CD1c-positive myeloid dendritic cell (primary cell): Measurements from ENCODE around the gene GALNT8.
"Not testable (repeated sequence)": the region's sequence is repeated elsewhere in the genome, so short reads cannot be mapped to it uniquely, and the experiment has no call there.

Experiments
- DNase-seq: peaks from one replicate; pipeline ENCODE4 v3.0.0-alpha.2; 2016; ENCODE audit errors: extremely low spot score

GALNT8 gene

GRCh38 chr12:4744709-4745108 lies 24.5 kb downstream of the GALNT8 start:
- DNase-seq = no peak

GRCh38 chr12:4745249-4745648 lies 25.0 kb downstream of the GALNT8 start:
- DNase-seq = no peak

- DNase-seq = not testable (repeated sequence)
These were observed 31.5 kb downstream of the GALNT8 start for GRCh38 chr12:4751654-4752053.

GRCh38 chr12:4762773-4763172 lies 42.6 kb downstream of the GALNT8 start:
- DNase-seq = peak; percentile 17

- DNase-seq = no peak
These were observed 43.3 kb downstream of the GALNT8 start for GRCh38 chr12:4763549-4763948.

GRCh38 chr12:4766445-4766844 lies 46.2 kb downstream of the GALNT8 start:
- DNase-seq = no peak

GRCh38 chr12:4767186-4767585 lies 47.0 kb downstream of the GALNT8 start:
- no peak for DNase-seq

- DNase-seq = no peak
These were observed 48.1 kb downstream of the GALNT8 start for GRCh38 chr12:4768341-4768740.

- peak; percentile 8 for DNase-seq
These were observed 48.9 kb downstream of the GALNT8 start for GRCh38 chr12:4769073-4769472.

- no peak for DNase-seq
These were observed 51.2 kb downstream of the GALNT8 start for GRCh38 chr12:4771172-4771959.

GRCh38 chr12:4771960-4772566 lies 51.9 kb downstream of the GALNT8 start:
- no peak for DNase-seq

GRCh38 chr12:4775936-4776335 lies 55.7 kb downstream of the GALNT8 start:
- DNase-seq = no peak

- no peak for DNase-seq
These were observed 59.5 kb downstream of the GALNT8 start for GRCh38 chr12:4779749-4780148.

GRCh38 chr12:4780641-4781611 lies 60.7 kb downstream of the GALNT8 start:
- no peak for DNase-seq

GRCh38 chr12:4784404-4785054 lies 64.3 kb downstream of the GALNT8 start:
- DNase-seq = no peak

- no peak for DNase-seq
These were observed 66.6 kb downstream of the GALNT8 start for GRCh38 chr12:4786795-4787194.

- no peak for DNase-seq
These were observed 67.8 kb downstream of the GALNT8 start for GRCh38 chr12:4787965-4788364.

GRCh38 chr12:4789776-4790175 lies 69.6 kb downstream of the GALNT8 start:
- no peak for DNase-seq

GRCh38 chr12:4791497-4791896 lies 71.3 kb downstream of the GALNT8 start:
- no peak for DNase-seq

- no peak for DNase-seq
These were observed 74.3 kb downstream of the GALNT8 start for GRCh38 chr12:4794491-4794890.

GRCh38 chr12:4796216-4796615 lies 76.0 kb downstream of the GALNT8 start:
- no peak for DNase-seq
